Heart left ventricle (tissue), 13 donors: ENCODE measurements around the gene DCAF8.

Experiments
- POLR2A ChIP-seq, 2 donors: fragments of 450-650 bp; IDR thresholded peaks; one replicate each; pipeline ENCODE4 v1.6.1; 2017; ENCODE audit warnings: antibody characterized with exemption in 2 of 2, mild to moderate bottlenecking in 2 of 2, moderate library complexity in 2 of 2
- TF ChIP-seq, protein P1 (sequence below), 12 donors: fragments of 200-600 bp; sonication (generic) in 4 of 12; IDR thresholded peaks; one replicate each; pipeline versions ENCODE4 v1.5.0 to v1.8.0; 2018 to 2022; ENCODE audit warnings: antibody characterized with exemption in 12 of 12, mild to moderate bottlenecking in 5 of 12
- donor health status: ischemic (EF 13 %, LVEDD 7.1; RV severe dilation, severe dysfunction).
- donor health status: DM: no; HTN: yes; CAD: no.
- donor health status: DM: no; HTN: no; CAD: no.
- donor health status: ischemic (EF 25% LVEDD 6.9; RV normal size, moderate dysfunction).
- donor health status: ischemic (EF 25% LVEDD 5.7; RV mildly dilated, moderate dysfunction).
- donor health status: ischemic (EF 35%, LVEDD 5.7; RV mildly dilated, moderate dysfunction).
- donor health status: nonischemic (EF 11% LVEDD 7.7; RV severe dilation, severe dysfunction).
- donor health status: DM: yes; HTN: yes; CAD: no.
- donor health status: PGD.
- donor health status: ischemic (EF 29% LVEDD 5.4; RV normal size, mild dysfunction).
- donor health status: nonischemic (EF 23%, LVEDD 6.1; RV moderate dilation, normal function).

GRCh38 chr1:160228431-160228830 lies 33.9 kb downstream of the DCAF8 start:
- TF ChIP-seq, protein P1, sequence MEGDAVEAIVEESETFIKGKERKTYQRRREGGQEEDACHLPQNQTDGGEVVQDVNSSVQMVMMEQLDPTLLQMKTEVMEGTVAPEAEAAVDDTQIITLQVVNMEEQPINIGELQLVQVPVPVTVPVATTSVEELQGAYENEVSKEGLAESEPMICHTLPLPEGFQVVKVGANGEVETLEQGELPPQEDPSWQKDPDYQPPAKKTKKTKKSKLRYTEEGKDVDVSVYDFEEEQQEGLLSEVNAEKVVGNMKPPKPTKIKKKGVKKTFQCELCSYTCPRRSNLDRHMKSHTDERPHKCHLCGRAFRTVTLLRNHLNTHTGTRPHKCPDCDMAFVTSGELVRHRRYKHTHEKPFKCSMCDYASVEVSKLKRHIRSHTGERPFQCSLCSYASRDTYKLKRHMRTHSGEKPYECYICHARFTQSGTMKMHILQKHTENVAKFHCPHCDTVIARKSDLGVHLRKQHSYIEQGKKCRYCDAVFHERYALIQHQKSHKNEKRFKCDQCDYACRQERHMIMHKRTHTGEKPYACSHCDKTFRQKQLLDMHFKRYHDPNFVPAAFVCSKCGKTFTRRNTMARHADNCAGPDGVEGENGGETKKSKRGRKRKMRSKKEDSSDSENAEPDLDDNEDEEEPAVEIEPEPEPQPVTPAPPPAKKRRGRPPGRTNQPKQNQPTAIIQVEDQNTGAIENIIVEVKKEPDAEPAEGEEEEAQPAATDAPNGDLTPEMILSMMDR (IDR thresholded peaks at IDR 0.05) = no peak
- TF ChIP-seq POLR2A (IDR thresholded peaks at IDR 0.05) = no peak
